ENCODE data around the gene TIMM9. TPM values are rescaled to one million over a fixed set of nuclear protein-coding genes. Genes with fewer than 3 reads are reported as not detected.

Gene TIMM9
- total RNA-seq, 5 donors from 2014 or later (not counting 1 experiment from before 2014, with no cell fraction given), result 23.4 to 37.4 (median 29.1) TPM

DNA sequence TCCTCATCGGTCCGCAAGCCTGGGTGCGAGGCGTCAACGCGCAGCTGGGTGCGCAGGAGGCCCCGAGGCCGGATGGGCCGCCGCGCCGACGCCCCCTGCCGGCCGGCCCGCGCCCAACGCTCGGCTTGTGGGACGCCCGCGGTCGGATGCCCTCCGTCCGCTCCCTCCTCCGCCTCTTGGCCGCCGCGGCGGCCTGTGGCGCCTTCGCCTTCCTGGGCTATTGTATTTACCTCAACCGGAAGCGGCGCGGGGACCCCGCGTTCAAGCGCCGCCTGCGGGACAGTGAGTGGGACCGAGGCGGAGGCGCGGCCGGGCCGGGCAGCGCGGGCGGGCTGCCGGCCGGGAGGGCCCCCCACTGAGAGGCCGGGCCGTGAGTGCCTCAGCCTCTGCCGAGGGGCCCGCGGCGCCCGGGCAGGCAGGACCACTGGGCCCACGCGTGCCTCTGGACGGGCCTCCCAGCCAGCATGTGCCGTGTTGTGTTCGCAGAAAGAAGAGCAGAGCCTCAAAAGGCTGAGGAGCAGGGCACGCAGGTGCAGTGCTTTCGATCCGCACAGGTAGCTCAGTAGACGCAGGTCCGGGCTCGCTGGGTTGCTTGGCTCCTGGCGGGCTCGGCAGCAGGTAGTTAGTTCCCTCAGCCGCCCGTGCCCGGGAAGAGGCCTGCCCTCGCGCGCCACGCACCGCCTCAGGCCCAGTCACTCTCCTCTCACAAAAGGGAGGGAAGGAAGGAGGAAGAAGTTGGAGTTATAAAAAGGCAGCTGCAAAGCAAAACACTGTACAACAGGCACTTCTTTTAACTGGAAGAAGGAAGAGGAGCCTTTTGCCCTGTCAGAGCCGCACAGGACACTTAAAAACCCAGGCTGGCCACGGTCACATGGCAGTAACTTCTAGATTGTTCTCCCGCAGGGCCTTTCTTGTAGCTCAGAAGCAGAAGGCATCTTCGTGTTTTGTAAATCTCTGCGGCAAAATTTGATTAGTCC, 31.2 kb downstream of the TIMM9 start, which contains the start of gene TOMM20L:
Gene TOMM20L, plus strand, starts transcription at position 119 of the 977 bp plus-strand sequence. Its CDS starts 28 bp downstream, at position 147.
- DNase-seq (peak; percentile 20 to 85 (median 60)), ATAC-seq (replicated peaks in 1 of 4) (peak; percentile 85 to 90 (median 87))
- Histone ChIP-seq H3K4me3 (ENCODE audit: control insufficient read depth in 1 of 2, extremely low read depth in 1 of 2, low read length in 1 of 2) (peak within 1 kb of the TSS; percentile 59 to 60), H3K36me3 (ENCODE audit: control insufficient read depth in 2 of 2, extremely low read depth in 1 of 2, insufficient read depth in 1 of 2, low read length in 1 of 2) (no peaks in the 10 kb centered on the region), H3K27ac (ENCODE audit: low read length) (peak within 1 kb of the TSS; percentile 82), H3K27me3 (replicated peaks in 1 of 2; ENCODE audit: control insufficient read depth in 2 of 2, extremely low read depth in 1 of 2, insufficient read depth in 2 of 2, low read length in 1 of 2) (no peaks in the 10 kb centered on the region), H3K4me1 (ENCODE audit: control insufficient read depth in 1 of 2, extremely low read depth in 1 of 2, insufficient read depth in 2 of 2, low read length in 2 of 2) (peaks cover 2 to 13% of the 10 kb centered on the region in 2 experiments), H3K9me3 (no peaks in the 10 kb centered on the region)
- POLR2A ChIA-PET, result interaction anchor here (0.6 to 1.7 kb wide), 4 partner anchors 31 to 121 kb away, joined by 3 to 12 read pairs (median 5); partner anchors contain the start of genes ARID4A (in 1 of the 2), KIAA0586 (in 1 of the 2) and TIMM9 (in 1 of the 2)
- H3K36me3 Mint-ChIP-seq, result no peaks in the 10 kb centered on the region
- H3K4me1 Mint-ChIP-seq, result peaks cover 11 to 16% (median 16%) of the 10 kb centered on the region in 3 donors
- peak within 1 kb of the TSS; percentile 90 to 96 for H3K27ac Mint-ChIP-seq
- peak within 1 kb of the TSS; percentile 77 to 83 (median 81) for H3K4me3 Mint-ChIP-seq
- 7% methylated on average over 71 of the region's 86 CpGs for WGBS (ENCODE audit: insufficient coverage)
- CTCF ChIA-PET, result interaction anchor here (0.6 to 1.7 kb wide), 11 partner anchors 9 to 290 kb away, joined by 3 to 7 read pairs (median 4); partner anchors contain the start of genes ARID4A (in 1 of the 2), KIAA0586 (in 1 of the 2) and TIMM9 (in 1 of the 2)
- no peaks in the 10 kb centered on the region for H3K27me3 Mint-ChIP-seq
- no peaks in the 10 kb centered on the region for H3K9me3 Mint-ChIP-seq

DNA sequence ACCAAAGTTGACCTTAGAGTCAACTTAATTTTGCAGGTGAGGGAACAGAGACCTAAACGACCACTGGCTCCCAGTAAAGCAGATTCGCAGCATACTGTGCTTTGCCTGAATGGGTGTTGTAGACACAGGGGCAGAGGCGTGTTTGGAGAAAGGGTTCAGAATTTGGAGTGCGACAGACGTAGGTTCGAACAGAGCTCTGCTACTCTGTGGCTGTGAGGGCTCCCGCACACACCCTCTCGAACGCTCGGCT, 31.8 kb downstream of the TIMM9 start:
- DNase-seq (no peak), ATAC-seq (replicated peaks in 1 of 4) (no peak)
- CTCF ChIA-PET, result interaction anchor here (0.6 to 2.1 kb wide), 8 partner anchors 10 to 289 kb away, joined by 3 to 7 read pairs (median 4); partner anchors contain the start of genes ARID4A (in 1 of the 2), KIAA0586 (in 1 of the 2) and TIMM9 (in 1 of the 2)
- H3K27me3 Mint-ChIP-seq, result no peaks in the 10 kb centered on the region
- Histone ChIP-seq H3K27me3 (replicated peaks in 1 of 2; ENCODE audit: control insufficient read depth in 2 of 2, extremely low read depth in 1 of 2, insufficient read depth in 2 of 2, low read length in 1 of 2) (no peaks in the 10 kb centered on the region), H3K9me3 (no peaks in the 10 kb centered on the region), H3K36me3 (ENCODE audit: control insufficient read depth in 2 of 2, extremely low read depth in 1 of 2, insufficient read depth in 1 of 2, low read length in 1 of 2) (no peaks in the 10 kb centered on the region), H3K4me3 (ENCODE audit: control insufficient read depth in 1 of 2, extremely low read depth in 1 of 2, low read length in 1 of 2) (peak overlapping the region; percentile 59 to 60), H3K4me1 (ENCODE audit: control insufficient read depth in 1 of 2, extremely low read depth in 1 of 2, insufficient read depth in 2 of 2, low read length in 2 of 2) (peaks cover 2 to 13% of the 10 kb centered on the region in 2 experiments), H3K27ac (ENCODE audit: low read length) (peak overlapping the region; percentile 36)
- H3K4me1 Mint-ChIP-seq, result peaks cover 11 to 16% (median 16%) of the 10 kb centered on the region in 3 donors
- no peaks in the 10 kb centered on the region for H3K9me3 Mint-ChIP-seq
- POLR2A ChIA-PET, result interaction anchor here (0.6 to 1.7 kb wide), 2 partner anchors 32 to 120 kb away, joined by 4 to 12 read pairs; partner anchors contain the start of genes KIAA0586 (in 1 of the 2) and TIMM9 (in 1 of the 2)
- H3K36me3 Mint-ChIP-seq, result no peaks in the 10 kb centered on the region
- peak overlapping the region; percentile 78 to 83 for H3K27ac Mint-ChIP-seq
- 12% methylated on average over 10 of the region's 10 CpGs for WGBS (ENCODE audit: insufficient coverage)
- peak overlapping the region; percentile 73 to 82 (median 81) for H3K4me3 Mint-ChIP-seq

GRCh38 chr14:58390830-58391229, 36.5 kb downstream of the TIMM9 start:
- no peak overlapping the region for H3K27ac Mint-ChIP-seq
- no peak for DNase-seq
- no peak for ATAC-seq (replicated peaks in 1 of 4)
- WGBS (ENCODE audit: insufficient coverage), result no CpG with 5 or more reads among the region's 2 CpGs
- no peaks in the 10 kb centered on the region for H3K9me3 Mint-ChIP-seq
- POLR2A ChIA-PET, result no interaction called here
- no peaks in the 10 kb centered on the region for H3K27me3 ChIP-seq (replicated peaks in 1 of 2; ENCODE audit: control insufficient read depth in 2 of 2, extremely low read depth in 1 of 2, insufficient read depth in 2 of 2, low read length in 1 of 2)
- no peaks in the 10 kb centered on the region for H3K27me3 Mint-ChIP-seq
- H3K4me3 ChIP-seq (ENCODE audit: control insufficient read depth in 1 of 2, extremely low read depth in 1 of 2, low read length in 1 of 2), result no peak overlapping the region
- no peaks in the 10 kb centered on the region for H3K9me3 ChIP-seq
- H3K36me3 ChIP-seq (ENCODE audit: control insufficient read depth in 2 of 2, extremely low read depth in 1 of 2, insufficient read depth in 1 of 2, low read length in 1 of 2), result no peaks in the 10 kb centered on the region
- peaks cover 4% of the 10 kb centered on the region for H3K36me3 Mint-ChIP-seq
- H3K27ac ChIP-seq (ENCODE audit: low read length), result no peak overlapping the region
- H3K4me1 ChIP-seq (ENCODE audit: control insufficient read depth in 1 of 2, extremely low read depth in 1 of 2, insufficient read depth in 2 of 2, low read length in 2 of 2), result peaks cover 2 to 5% of the 10 kb centered on the region in 2 experiments
- no peak overlapping the region for H3K4me3 Mint-ChIP-seq
- H3K4me1 Mint-ChIP-seq, result peaks cover 0 to 5% (median 4%) of the 10 kb centered on the region in 3 donors
- CTCF ChIA-PET, result no interaction called here

- H3K4me3 ChIP-seq (ENCODE audit: control insufficient read depth in 1 of 2, extremely low read depth in 1 of 2, low read length in 1 of 2), result no peak overlapping the region
- no peaks in the 10 kb centered on the region for H3K27me3 ChIP-seq (replicated peaks in 1 of 2; ENCODE audit: control insufficient read depth in 2 of 2, extremely low read depth in 1 of 2, insufficient read depth in 2 of 2, low read length in 1 of 2)
- no peaks in the 10 kb centered on the region for H3K4me1 ChIP-seq (ENCODE audit: control insufficient read depth in 1 of 2, extremely low read depth in 1 of 2, insufficient read depth in 2 of 2, low read length in 2 of 2)
- H3K36me3 ChIP-seq (ENCODE audit: control insufficient read depth in 2 of 2, extremely low read depth in 1 of 2, insufficient read depth in 1 of 2, low read length in 1 of 2), result peaks cover 4 to 23% of the 10 kb centered on the region in 2 donors
- no peaks in the 10 kb centered on the region for H3K9me3 ChIP-seq
- peaks cover 49% of the 10 kb centered on the region for H3K36me3 Mint-ChIP-seq
- ChIA-PET CTCF (interaction anchor here (0.5 kb wide), 2 partner anchors 214 to 1956 kb away, joined by 4 to 5 read pairs; no protein-coding TSS in a partner anchor), POLR2A (no interaction called here)
- ATAC-seq (replicated peaks in 1 of 4), result no peak
- H3K27me3 Mint-ChIP-seq, result no peaks in the 10 kb centered on the region
- H3K27ac ChIP-seq (ENCODE audit: low read length), result no peak overlapping the region
- DNase-seq, result no peak
- no peak overlapping the region for H3K4me3 Mint-ChIP-seq
- H3K4me1 Mint-ChIP-seq, result no peaks in the 10 kb centered on the region
- no peaks in the 10 kb centered on the region for H3K9me3 Mint-ChIP-seq
- H3K27ac Mint-ChIP-seq, result no peak overlapping the region
Measured at GRCh38 chr14:58376791-58377190, 50.5 kb downstream of the TIMM9 start.

DNA sequence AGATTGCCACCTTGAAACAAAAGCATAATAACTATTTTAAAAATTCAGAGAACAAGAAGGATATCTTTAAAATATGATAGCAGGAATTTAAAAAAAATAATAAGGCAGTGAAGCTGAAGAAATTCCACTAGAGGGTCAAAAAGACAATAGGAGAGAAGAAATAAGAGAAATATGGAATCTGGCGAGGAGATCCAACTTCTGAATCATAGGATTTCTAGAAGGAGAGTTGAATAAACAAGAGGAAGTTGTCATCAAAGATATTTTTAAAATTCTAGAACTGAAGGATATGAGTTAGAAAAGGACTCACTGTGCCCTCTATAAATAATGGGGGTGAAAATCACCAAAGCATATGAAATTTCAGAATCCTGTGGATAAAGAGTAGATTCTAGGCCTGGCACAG, 58.4 kb downstream of the TIMM9 start:
- H3K27me3 Mint-ChIP-seq, result no peaks in the 10 kb centered on the region
- DNase-seq (no peak), ATAC-seq (replicated peaks in 1 of 4) (no peak)
- H3K9me3 Mint-ChIP-seq, result no peaks in the 10 kb centered on the region
- ChIA-PET CTCF (no interaction called here), POLR2A (no interaction called here)
- no peak overlapping the region for H3K4me3 Mint-ChIP-seq
- peak overlapping the region in 1 of 2 donors; percentile 34 for H3K27ac Mint-ChIP-seq
- WGBS (ENCODE audit: insufficient coverage), result no CpG with 5 or more reads among the region's 1 CpG
- Histone ChIP-seq H3K36me3 (ENCODE audit: control insufficient read depth in 2 of 2, extremely low read depth in 1 of 2, insufficient read depth in 1 of 2, low read length in 1 of 2) (peaks cover 0 to 72% of the 10 kb centered on the region in 2 donors), H3K27me3 (replicated peaks in 1 of 2; ENCODE audit: control insufficient read depth in 2 of 2, extremely low read depth in 1 of 2, insufficient read depth in 2 of 2, low read length in 1 of 2) (no peaks in the 10 kb centered on the region), H3K27ac (ENCODE audit: low read length) (no peak overlapping the region), H3K9me3 (no peaks in the 10 kb centered on the region), H3K4me1 (ENCODE audit: control insufficient read depth in 1 of 2, extremely low read depth in 1 of 2, insufficient read depth in 2 of 2, low read length in 2 of 2) (no peaks in the 10 kb centered on the region), H3K4me3 (ENCODE audit: control insufficient read depth in 1 of 2, extremely low read depth in 1 of 2, low read length in 1 of 2) (no peak overlapping the region)
- no peaks in the 10 kb centered on the region for H3K4me1 Mint-ChIP-seq
- H3K36me3 Mint-ChIP-seq, result peaks cover 58% of the 10 kb centered on the region

- H3K36me3 ChIP-seq (ENCODE audit: control insufficient read depth in 2 of 2, extremely low read depth in 1 of 2, insufficient read depth in 1 of 2, low read length in 1 of 2), result peaks cover 0 to 68% of the 10 kb centered on the region in 2 donors
- ATAC-seq (replicated peaks in 1 of 4), result no peak
- ChIA-PET POLR2A (interaction anchor here in 1 of 2 donors (0.7 kb wide), 1 partner anchor 1133 kb away, joined by 3 read pairs; no protein-coding TSS in a partner anchor), CTCF (no interaction called here)
- no peaks in the 10 kb centered on the region for H3K4me1 ChIP-seq (ENCODE audit: control insufficient read depth in 1 of 2, extremely low read depth in 1 of 2, insufficient read depth in 2 of 2, low read length in 2 of 2)
- Mint-ChIP-seq H3K4me3 (no peak overlapping the region), H3K9me3 (no peaks in the 10 kb centered on the region), H3K27ac (no peak overlapping the region), H3K27me3 (no peaks in the 10 kb centered on the region), H3K36me3 (peaks cover 55% of the 10 kb centered on the region), H3K4me1 (no peaks in the 10 kb centered on the region)
- no CpG with 5 or more reads among the region's 3 CpGs for WGBS (ENCODE audit: insufficient coverage)
- H3K4me3 ChIP-seq (ENCODE audit: control insufficient read depth in 1 of 2, extremely low read depth in 1 of 2, low read length in 1 of 2), result no peak overlapping the region
- no peaks in the 10 kb centered on the region for H3K9me3 ChIP-seq
- DNase-seq, result no peak
- no peaks in the 10 kb centered on the region for H3K27me3 ChIP-seq (replicated peaks in 1 of 2; ENCODE audit: control insufficient read depth in 2 of 2, extremely low read depth in 1 of 2, insufficient read depth in 2 of 2, low read length in 1 of 2)
- no peak overlapping the region for H3K27ac ChIP-seq (ENCODE audit: low read length)
Measured at GRCh38 chr14:58367296-58367695, 60.0 kb downstream of the TIMM9 start.

All from T-cell (primary cell).